ENCODE measurements around the gene NUP93.

The NUP93 gene

DNA sequence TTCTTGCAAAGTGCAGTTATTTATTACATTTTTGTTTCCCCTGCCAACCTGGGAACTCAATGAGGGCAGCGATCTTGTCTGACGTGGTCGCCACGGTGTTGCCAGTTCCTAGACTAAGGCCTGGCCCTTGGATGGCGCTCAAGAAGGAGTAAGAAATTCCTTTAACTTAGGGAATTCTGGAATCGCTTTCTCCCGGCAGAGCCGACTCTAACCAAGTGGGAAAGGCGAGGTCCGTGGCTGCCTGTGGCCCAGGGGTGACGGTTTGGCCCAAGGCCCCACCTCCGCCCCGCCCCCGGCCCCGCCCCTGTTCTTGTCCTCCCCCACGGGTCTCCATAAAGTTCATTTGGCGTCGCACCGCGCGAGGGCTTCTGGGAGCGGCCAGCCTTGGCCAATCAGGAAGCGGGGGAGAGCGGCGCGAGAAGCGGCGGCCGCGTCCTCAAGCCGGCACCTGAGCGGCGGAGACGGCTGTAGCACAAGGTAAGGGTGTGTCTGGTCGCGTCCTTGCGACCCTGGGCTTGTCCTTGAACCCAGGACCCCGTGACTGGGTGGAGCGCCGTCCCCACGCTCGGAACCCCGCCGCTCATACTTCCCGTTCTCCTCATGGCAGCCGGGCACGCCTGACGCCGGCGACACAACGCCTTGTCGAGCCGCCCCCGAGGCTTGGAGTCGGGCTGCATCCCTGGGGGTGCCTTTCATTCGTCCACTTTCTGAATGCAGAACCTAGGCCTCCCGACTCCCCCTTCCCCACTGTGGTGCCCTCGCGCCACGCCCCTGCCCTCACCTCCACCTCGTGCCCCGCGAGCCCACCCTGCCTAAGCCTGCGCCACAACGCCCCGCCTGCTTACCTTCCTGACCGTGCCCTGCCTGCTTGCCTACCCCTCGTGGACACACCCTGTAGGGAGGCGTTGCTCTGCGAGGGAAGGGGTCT, at the start of gene NUP93:
Gene NUP93, plus strand, starts transcription at position 395 of the 928 bp plus-strand sequence. CDS start 18,119 bp downstream, outside the sequence.
- H3K4me3 Mint-ChIP-seq = no peak within 1 kb of the TSS
- no peaks in the 10 kb centered on the region for H3K27me3 Mint-ChIP-seq
- H3K27ac Mint-ChIP-seq = peak within 1 kb of the TSS; percentile 82
- H3K36me3 Mint-ChIP-seq = no peaks in the 10 kb centered on the region
- H3K9me3 Mint-ChIP-seq = no peaks in the 10 kb centered on the region
- H3K4me1 Mint-ChIP-seq = peaks cover 22% of the 10 kb centered on the region

DNA sequence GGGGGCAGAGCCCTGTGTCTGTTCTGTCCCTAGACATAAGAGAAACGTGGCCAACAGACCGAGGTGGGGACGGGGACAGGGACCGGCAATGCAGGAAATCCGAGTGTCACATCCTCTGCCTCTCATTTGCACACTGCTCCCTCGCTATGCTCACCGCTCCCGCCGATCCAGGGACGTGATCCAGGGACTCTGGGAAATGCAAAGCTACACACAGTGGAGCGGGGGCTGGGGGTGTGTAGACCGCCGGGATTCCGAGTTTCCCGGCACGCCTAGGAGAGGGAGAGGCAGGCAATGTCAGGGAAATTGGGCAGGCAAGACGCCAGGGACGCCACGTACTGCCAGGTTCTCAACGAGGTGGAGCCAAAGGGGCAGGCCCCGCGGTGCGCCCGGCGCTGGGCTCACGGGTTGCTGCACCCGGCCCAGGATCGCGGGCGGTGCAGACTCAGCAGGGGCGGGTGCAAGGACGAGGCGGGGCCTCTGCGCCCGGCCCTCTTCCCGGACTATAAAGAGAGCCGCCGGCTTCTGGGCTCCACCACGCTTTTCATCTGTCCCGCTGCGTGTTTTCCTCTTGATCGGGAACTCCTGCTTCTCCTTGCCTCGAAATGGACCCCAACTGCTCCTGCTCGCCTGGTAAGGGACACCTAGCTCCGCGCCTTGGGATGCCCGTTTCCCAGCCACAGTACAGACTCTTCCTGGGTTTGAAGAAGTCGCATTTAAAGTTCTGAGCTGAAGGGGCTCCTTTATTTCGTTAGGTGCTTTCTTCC, 47.8 kb upstream of the NUP93 start, which contains the start of gene MT1X:
Gene MT1X, plus strand, starts transcription at position 532 of the 764 bp plus-strand sequence. Its CDS starts 71 bp downstream, at position 603.
- H3K4me1 Mint-ChIP-seq = peaks cover 21% of the 10 kb centered on the region
- peaks cover 6% of the 10 kb centered on the region for H3K36me3 Mint-ChIP-seq
- no peaks in the 10 kb centered on the region for H3K9me3 Mint-ChIP-seq
- no peaks in the 10 kb centered on the region for H3K27me3 Mint-ChIP-seq
- peak within 1 kb of the TSS; percentile 97 for H3K4me3 Mint-ChIP-seq
- H3K27ac Mint-ChIP-seq = peak within 1 kb of the TSS; percentile 94

DNA sequence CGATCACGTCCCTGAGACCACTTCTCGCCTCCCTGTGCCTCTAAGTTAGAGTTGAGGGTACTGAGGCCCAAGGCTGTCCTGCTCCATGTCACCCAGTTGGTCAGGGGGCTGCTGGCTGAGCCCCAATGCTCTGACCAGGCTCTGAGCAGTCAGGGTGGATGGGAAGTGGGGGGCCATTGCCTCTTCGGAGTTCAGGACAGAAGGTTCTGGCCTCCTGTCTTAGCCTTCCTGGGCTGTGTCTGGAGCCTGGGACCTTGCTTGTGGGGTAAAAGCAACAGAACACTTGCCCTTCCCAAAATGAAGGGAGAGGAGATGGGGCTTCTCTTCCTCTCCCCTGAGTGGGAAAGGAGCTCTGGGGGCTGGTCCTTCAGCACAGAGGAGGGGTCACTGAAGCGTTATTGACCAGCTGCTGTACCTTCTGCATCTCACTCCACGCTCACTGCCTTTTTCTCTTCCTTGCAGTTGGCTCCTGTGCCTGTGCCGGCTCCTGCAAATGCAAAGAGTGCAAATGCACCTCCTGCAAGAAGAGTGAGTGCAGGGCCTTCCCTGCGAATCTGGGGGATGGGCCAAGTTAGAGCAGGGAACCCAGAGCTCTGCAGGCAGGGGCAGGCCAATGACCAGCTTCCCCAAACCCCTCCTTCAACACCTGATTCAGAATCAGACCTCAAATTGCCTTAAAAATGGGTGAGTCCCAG, 47.1 kb upstream of the NUP93 start:
- H3K9me3 Mint-ChIP-seq = no peaks in the 10 kb centered on the region
- H3K36me3 Mint-ChIP-seq = peaks cover 6% of the 10 kb centered on the region
- no peaks in the 10 kb centered on the region for H3K27me3 Mint-ChIP-seq
- peak overlapping the region; percentile 97 for H3K4me3 Mint-ChIP-seq
- peak overlapping the region; percentile 94 for H3K27ac Mint-ChIP-seq
- peaks cover 21% of the 10 kb centered on the region for H3K4me1 Mint-ChIP-seq

DNA sequence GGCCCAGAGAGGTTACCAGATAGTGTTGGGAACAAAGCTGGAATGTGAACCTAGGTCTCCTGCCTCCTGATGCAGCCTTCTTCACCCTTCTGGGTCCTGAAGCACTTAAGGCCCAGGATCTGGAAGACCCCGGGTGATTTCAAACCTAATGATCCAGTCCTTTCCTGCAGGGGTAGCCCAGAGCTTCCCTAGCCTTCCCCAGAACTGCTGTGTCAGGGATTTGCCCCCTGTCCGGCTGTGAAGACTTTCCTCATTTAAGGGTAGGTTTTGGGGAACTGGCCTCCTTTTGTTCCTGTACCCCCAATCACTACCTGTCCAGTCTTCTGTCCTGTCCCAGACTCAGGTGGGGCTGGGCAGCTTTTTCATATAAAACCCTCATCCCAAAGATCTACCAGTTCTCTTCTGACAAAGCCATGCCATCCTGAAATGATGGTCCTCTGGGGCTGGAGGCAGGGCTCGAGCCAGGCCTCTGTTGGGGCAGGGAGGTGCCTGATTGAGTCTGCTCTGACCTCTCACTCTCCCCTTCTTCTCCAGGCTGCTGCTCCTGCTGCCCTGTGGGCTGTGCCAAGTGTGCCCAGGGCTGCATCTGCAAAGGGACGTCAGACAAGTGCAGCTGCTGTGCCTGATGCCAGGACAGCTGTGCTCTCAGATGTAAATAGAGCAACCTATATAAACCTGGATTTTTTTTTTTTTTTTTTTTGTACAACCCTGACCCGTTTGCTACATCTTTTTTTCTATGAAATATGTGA, 46.3 kb upstream of the NUP93 start:
- H3K27ac Mint-ChIP-seq = no peak overlapping the region

DNA sequence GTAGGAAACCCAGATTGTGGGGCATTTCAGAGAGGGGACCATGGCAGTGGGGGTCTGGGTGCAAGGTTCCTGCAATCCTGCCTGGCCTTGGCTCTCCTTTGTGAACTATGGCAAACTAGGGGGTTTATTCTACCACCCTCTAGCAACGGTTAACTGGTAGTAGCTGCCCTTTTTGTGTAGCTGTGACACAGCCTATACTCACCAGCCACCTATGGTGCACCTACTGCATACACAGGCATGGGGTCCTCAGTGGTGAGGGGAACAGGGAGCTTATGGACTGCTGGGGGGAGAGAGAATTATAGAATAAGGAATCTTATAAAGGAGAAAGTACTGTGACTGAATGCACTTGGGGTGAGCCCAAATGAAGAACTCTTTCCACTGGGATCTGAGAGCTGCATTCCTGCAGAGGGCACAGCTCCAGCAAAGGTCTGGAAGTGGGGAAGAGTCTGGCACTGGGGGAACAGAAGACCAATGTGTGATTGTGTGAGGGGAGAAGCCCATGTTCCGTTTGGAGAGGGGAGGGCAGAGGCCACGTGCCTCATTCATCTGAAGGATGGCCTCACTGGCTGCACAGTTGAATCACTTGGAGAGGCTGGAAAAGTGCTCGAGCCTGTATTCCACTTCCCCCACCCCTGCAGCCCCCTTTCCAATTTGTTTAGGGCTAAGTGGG, 45.5 kb upstream of the NUP93 start:
- Mint-ChIP-seq H3K36me3 (peaks cover 6% of the 10 kb centered on the region), H3K27me3 (no peaks in the 10 kb centered on the region), H3K9me3 (no peaks in the 10 kb centered on the region), H3K27ac (no peak overlapping the region), H3K4me1 (peaks cover 21% of the 10 kb centered on the region), H3K4me3 (peak overlapping the region; percentile 97)

More for the DNA sequence above, 46.3 kb upstream of the NUP93 start:
- peaks cover 21% of the 10 kb centered on the region for H3K4me1 Mint-ChIP-seq
- H3K36me3 Mint-ChIP-seq = peaks cover 6% of the 10 kb centered on the region
- no peaks in the 10 kb centered on the region for H3K27me3 Mint-ChIP-seq
- H3K9me3 Mint-ChIP-seq = no peaks in the 10 kb centered on the region
- peak overlapping the region; percentile 97 for H3K4me3 Mint-ChIP-seq

DNA sequence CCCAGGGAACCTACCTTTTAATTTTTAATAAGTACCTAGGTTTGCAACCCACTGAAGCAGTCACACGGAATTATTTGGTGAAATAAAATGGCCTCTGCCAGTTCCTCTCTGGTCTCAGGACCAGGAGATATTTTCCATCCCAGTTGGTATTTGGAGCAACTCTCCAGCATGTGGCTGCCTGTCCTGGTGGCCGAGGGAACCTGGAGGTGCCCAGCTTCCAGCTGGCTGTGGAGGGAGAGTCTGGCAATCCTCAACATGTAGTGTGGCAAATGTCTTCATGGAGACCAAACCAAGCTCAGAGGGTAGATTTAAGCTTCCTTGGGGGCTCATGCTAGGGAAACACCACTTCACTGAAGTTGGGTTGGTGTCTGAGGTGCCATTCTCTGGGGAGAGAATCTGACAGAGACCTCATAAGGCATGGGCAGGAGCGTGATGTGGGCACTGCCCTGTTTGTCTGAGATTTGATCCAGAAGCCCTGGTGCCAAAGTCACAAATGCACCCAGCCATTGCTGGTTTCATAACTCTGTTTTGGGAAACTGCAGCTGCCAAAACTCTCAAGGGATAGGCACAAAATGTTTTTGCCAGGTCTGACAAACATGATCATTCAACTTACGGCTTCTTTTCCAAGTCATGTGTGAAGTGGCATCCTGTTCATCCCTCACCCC, 44.9 kb upstream of the NUP93 start:
- no peaks in the 10 kb centered on the region for H3K9me3 Mint-ChIP-seq
- H3K4me3 Mint-ChIP-seq = no peak overlapping the region

DNA sequence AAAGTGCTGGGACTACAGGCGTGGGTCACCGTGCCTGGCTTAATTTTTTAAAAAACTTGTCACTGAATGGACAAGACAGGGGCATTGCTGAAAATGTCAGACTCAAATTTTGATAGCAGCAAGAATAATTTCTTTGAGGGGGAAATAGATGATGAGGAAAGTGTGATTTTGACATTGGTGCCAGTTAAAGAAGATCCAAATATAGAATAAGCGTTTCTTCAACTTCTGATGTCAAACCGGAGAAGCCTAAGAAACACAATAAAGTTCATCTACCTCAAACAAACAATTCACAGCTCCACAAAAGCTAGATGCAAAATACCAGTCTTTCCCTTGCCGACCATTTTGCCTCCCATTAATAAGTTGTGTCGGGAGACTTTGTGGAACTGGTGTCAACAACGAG, 43.2 kb upstream of the NUP93 start:
- H3K36me3 Mint-ChIP-seq = peaks cover 6% of the 10 kb centered on the region
- peaks cover 15% of the 10 kb centered on the region for H3K4me1 Mint-ChIP-seq
- H3K9me3 Mint-ChIP-seq = no peaks in the 10 kb centered on the region
- no peaks in the 10 kb centered on the region for H3K27me3 Mint-ChIP-seq
- H3K4me3 Mint-ChIP-seq = no peak overlapping the region
- H3K27ac Mint-ChIP-seq = no peak overlapping the region

More for the DNA sequence above, 44.9 kb upstream of the NUP93 start:
- peaks cover 6% of the 10 kb centered on the region for H3K36me3 Mint-ChIP-seq
- H3K27me3 Mint-ChIP-seq = no peaks in the 10 kb centered on the region
- no peak overlapping the region for H3K27ac Mint-ChIP-seq
- peaks cover 21% of the 10 kb centered on the region for H3K4me1 Mint-ChIP-seq

DNA sequence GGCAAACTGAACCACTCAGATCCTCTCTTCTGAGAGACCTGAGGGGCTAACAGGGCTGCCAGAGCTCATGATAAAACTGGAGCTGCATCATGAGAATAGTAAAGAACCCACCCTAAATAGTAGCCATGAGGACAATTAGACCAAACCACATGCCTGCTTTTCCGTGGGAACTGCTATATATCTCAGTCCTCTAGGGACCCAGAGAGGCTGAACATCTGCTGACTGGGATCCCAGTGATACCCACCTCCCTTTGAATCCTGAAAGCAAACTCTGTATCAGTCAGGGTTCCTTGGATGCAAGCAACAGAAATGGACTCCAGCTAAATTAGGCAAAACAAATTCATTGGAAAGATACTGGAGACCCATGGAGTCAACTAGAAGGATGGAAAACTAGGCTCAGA, 41.2 kb upstream of the NUP93 start:
- Mint-ChIP-seq H3K36me3 (peaks cover 6% of the 10 kb centered on the region), H3K9me3 (no peaks in the 10 kb centered on the region), H3K27ac (no peak overlapping the region), H3K4me3 (no peak overlapping the region), H3K27me3 (no peaks in the 10 kb centered on the region), H3K4me1 (peaks cover 7% of the 10 kb centered on the region)

DNA sequence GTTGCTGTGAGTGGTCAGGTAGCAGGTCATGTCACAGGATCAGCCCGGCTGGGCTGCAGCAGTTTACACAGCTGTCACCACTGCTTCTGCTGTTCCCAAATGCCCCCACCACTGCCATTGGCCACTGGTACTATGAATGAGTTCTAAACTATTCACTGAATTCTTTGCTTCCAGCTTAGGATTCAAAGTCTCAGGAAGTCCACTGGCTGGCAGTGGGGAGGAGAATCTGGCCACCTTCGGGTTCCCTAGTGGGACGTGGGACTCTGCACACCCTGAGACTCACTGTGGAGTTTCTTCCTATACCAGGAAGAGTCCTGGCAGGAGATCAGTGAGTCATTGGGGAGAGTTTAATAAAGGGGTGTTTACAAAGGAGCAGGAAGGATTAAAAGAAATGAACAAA, 40.8 kb upstream of the NUP93 start:
- H3K27me3 Mint-ChIP-seq = no peaks in the 10 kb centered on the region
- no peak overlapping the region for H3K27ac Mint-ChIP-seq

DNA sequence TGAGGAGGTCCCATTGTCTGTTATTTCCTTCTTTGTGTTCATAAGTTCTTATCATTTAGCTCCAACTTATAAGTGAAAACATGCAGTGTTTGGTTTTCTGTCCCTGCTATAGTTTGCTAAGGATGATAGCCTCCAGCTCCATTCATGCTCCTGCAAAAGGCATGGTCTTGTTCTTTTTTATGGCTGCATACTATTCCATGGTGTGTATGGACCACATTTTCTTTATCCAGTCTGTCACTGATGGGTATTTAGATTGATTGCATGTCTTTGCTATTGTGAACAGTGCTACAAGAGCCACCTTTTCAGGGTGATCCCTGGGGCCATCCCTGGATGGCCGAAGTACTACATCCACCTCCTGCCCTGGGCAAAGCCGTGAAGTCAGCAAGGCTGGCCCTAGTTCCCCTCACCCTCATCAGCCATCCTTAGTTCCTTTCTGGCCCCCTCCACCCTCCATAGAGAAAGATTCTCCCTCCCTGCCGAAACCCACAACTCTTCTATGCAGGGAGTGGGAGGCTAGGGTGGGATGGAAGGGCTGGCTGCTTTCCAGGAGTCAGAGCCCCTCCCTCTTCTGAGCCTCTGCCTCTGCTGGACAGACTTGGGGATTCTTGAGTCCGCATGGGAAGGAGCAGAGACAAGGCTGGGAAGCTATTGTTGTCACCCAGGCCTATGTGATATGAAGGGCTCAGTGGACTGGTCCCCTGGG, 39.4 kb upstream of the NUP93 start:
- H3K9me3 Mint-ChIP-seq = no peaks in the 10 kb centered on the region
- H3K27me3 Mint-ChIP-seq = no peaks in the 10 kb centered on the region
- no peaks in the 10 kb centered on the region for H3K4me1 Mint-ChIP-seq
- H3K4me3 Mint-ChIP-seq = no peak overlapping the region
- peak overlapping the region; percentile 6 for H3K27ac Mint-ChIP-seq
- peaks cover 3% of the 10 kb centered on the region for H3K36me3 Mint-ChIP-seq

More for the DNA sequence above, 40.8 kb upstream of the NUP93 start:
- Mint-ChIP-seq H3K9me3 (no peaks in the 10 kb centered on the region), H3K4me1 (peaks cover 3% of the 10 kb centered on the region), H3K36me3 (peaks cover 6% of the 10 kb centered on the region), H3K4me3 (no peak overlapping the region)

DNA sequence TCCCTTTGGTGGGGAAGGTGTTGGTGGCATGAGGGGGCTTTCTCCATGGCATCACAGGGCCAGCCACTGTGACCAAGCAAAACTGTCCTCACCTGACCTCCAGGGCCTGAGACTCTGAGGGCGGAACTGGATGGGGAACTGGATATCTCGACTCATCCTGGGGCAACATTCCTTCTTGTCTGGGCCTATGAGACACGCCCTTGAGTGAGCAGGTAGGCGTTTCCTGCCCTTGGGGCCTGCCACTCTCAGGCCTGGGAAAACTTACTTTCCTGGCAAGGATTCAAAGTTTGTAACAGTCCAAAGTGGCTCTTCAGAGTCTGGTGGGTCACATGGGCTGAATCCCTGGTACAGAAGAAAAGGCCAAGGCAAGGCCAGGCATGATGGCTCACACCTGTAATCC, 38.0 kb upstream of the NUP93 start:
- Mint-ChIP-seq H3K36me3 (no peaks in the 10 kb centered on the region), H3K4me1 (no peaks in the 10 kb centered on the region), H3K4me3 (no peak overlapping the region), H3K27ac (no peak overlapping the region), H3K9me3 (no peaks in the 10 kb centered on the region), H3K27me3 (no peaks in the 10 kb centered on the region)

DNA sequence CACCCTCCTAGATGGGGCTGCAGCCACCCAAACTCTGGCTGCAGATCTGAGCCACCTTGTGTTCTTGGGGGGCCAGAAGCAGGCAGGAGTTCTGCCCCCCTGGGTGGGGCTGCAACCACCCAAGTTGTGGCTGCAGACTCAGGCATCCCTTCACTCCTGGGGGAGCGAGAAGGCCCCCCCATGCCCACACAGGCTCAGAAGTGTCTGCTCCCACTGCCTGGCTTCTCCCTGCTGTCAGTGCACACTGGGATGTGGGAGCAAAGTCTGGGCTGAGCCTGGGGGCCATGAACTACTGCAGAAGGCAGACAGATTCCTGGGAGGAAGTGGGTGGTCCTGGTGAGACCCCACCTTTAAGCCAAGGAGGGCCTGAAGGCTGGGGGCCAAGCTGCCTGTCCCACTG, 34.7 kb upstream of the NUP93 start:
- no peaks in the 10 kb centered on the region for H3K36me3 Mint-ChIP-seq
- no peak overlapping the region for H3K27ac Mint-ChIP-seq
- no peaks in the 10 kb centered on the region for H3K27me3 Mint-ChIP-seq
- no peak overlapping the region for H3K4me3 Mint-ChIP-seq
- H3K4me1 Mint-ChIP-seq = no peaks in the 10 kb centered on the region
- H3K9me3 Mint-ChIP-seq = no peaks in the 10 kb centered on the region

DNA sequence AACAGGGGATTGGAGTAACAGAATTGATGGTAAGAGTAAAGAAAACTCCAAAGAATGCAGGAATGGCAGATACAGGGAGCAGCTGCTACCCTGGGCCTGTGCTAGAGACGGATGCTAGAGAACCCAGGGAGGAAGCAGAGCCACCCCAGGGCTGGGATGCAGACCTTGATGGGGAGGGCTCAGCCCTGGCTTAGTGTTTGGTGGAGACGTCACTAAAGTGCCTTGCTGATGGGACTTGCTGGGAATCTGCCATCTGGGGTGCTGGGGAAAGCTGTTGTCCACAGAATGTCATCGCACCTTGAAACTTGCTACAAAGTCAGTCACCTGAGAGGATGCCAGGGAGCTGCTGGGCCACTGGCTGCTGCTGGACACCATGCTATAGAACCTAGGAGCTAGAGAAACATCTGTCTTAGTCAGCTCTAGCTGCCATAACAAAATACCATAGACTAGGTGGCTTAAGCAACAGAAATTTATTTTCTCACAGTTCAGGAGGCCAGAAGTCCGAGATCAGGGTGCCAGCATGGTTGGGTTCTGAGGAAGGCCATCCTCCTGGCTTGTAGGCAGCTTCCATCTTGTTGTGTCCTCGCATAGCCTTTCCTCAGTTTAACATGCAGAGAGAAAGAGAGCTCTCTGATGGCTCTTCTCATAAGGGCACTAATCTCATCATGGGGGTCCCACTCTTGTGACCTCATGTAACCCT, 32.3 kb upstream of the NUP93 start:
- no peaks in the 10 kb centered on the region for H3K9me3 Mint-ChIP-seq
- no peaks in the 10 kb centered on the region for H3K36me3 Mint-ChIP-seq
- H3K4me3 Mint-ChIP-seq = no peak overlapping the region
- H3K4me1 Mint-ChIP-seq = peaks cover 10% of the 10 kb centered on the region
- H3K27me3 Mint-ChIP-seq = no peaks in the 10 kb centered on the region
- no peak overlapping the region for H3K27ac Mint-ChIP-seq

Data from activated naive CD4-positive, alpha-beta T cell treated with anti-CD3 and anti-CD28 coated beads, Interleukin-2, amount 50 U/mL, for 24 hours (primary cell).